OCI-LY3 (cell line): Measurements from ENCODE around the gene EFR3B.
"Not testable (repeated sequence)": the region's sequence is repeated elsewhere in the genome, so short reads cannot be mapped to it uniquely, and the experiment has no call there.

Experiments
- H2AFZ ChIP-seq: fragments of 200-600, 300-600 bp; shearing (Covaris generic); 2 replicates; pipeline ENCODE4 v1.6.0; 2014; ENCODE audit warnings: antibody characterized with exemption, low read depth, low read length
- H3K27ac ChIP-seq: fragments of 200-600, 300-600 bp; sonication (generic); 2 replicates; pipeline ENCODE4 v1.5.1; 2014; ENCODE audit warnings: mild to moderate bottlenecking, low read length, moderate library complexity, mixed read lengths
- H3K27me3 ChIP-seq: fragments of 200-600, 300-600 bp; sonication (generic); 2 replicates; pipeline ENCODE4 v1.6.1; 2014; ENCODE audit warnings: low read depth, low read length, mixed read lengths
- H3K36me3 ChIP-seq: fragments of 200-600, 300-600 bp; sonication (generic); replicated peaks from 2 replicates; pipeline ENCODE3; 2014; ENCODE audit warnings: low read depth, low read length, mixed read lengths
- H3K4me1 ChIP-seq: fragments of 300-600, 200-600 bp; sonication (generic); 2 replicates; pipeline ENCODE4 v1.6.1; 2014; ENCODE audit warnings: low read length, mixed read lengths
- H3K4me2 ChIP-seq: fragments of 200-600, 300-600 bp; sonication (generic); 2 replicates; pipeline ENCODE4 v1.6.1; 2014; ENCODE audit warnings: low read length, mixed read lengths
- H3K4me3 ChIP-seq: fragments of 300-600, 200-600 bp; sonication (generic); 2 replicates; pipeline ENCODE4 v1.5.1; 2014; ENCODE audit warnings: antibody characterized with exemption, mild to moderate bottlenecking, low read length, moderate library complexity
- H3K79me2 ChIP-seq: fragments of 300-600, 200-600 bp; shearing (Covaris generic); 2 replicates; pipeline ENCODE4 v1.6.1; 2014; ENCODE audit warnings: mild to moderate bottlenecking, low read length, mixed read lengths
- H3K9ac ChIP-seq: fragments of 300-600, 200-600 bp; shearing (Covaris generic); 2 replicates; pipeline ENCODE4 v1.6.0; 2014; ENCODE audit warnings: mild to moderate bottlenecking, low read length, moderate library complexity
- H3K9me3 ChIP-seq: fragments of 200-600, 300-600 bp; shearing (Covaris generic); 2 replicates; pipeline ENCODE4 v1.6.1; 2014; ENCODE audit warnings: low read length, mixed read lengths; ENCODE audit not compliant: insufficient read depth
- H4K20me1 ChIP-seq: fragments of 200-600, 300-600 bp; sonication (generic); 2 replicates; pipeline ENCODE4 v1.6.1; 2016; ENCODE audit warnings: low read length, mixed read lengths; ENCODE audit not compliant: insufficient read depth
- CTCF ChIP-seq: fragments of 200-600, 300-600 bp; sonication (generic); IDR thresholded peaks from 2 replicates; pipeline ENCODE4 v1.5.1; 2014; ENCODE audit warnings: antibody characterized with exemption, low read length, low read depth
- EZH2phosphoT487 ChIP-seq: fragments of 200-600 bp; shearing (Covaris generic); IDR thresholded peaks from 2 replicates; pipeline ENCODE4 v1.6.1; 2018; ENCODE audit warnings: antibody characterized with exemption, mixed run types, low read depth

Gene EFR3B

GRCh38 chr2:25132693-25133092, 90.8 kb downstream of the EFR3B start:
- no peak overlapping the region for H3K27ac ChIP-seq
- H3K27me3 ChIP-seq = peaks cover 12% of the 10 kb centered on the region
- H3K4me3 ChIP-seq = no peak overlapping the region
- no peak for TF ChIP-seq CTCF
- TF ChIP-seq EZH2phosphoT487 = no peak
- H2AFZ ChIP-seq = no peak overlapping the region
- H3K9me3 ChIP-seq = no peaks in the 10 kb centered on the region
- H3K4me2 ChIP-seq = no peak overlapping the region
- no peak overlapping the region for H3K9ac ChIP-seq
- no peaks in the 10 kb centered on the region; the same call in 1 of the 2 replicates for H3K4me1 ChIP-seq
- 0 out of 2 replicates have a peak, but pooled peaks cover 3% of the 10 kb centered on the region for H4K20me1 ChIP-seq
- H3K79me2 ChIP-seq = no peaks in the 10 kb centered on the region
- no peaks in the 10 kb centered on the region for H3K36me3 ChIP-seq

GRCh38 chr2:25140535-25140934, 98.7 kb downstream of the EFR3B start:
- H3K9ac ChIP-seq, H3K79me2 ChIP-seq, H2AFZ ChIP-seq, H3K4me3 ChIP-seq, H3K9me3 ChIP-seq, H3K4me2 ChIP-seq, H3K4me1 ChIP-seq, H3K27ac ChIP-seq, H4K20me1 ChIP-seq, H3K36me3 ChIP-seq: not testable (repeated sequence)
- peaks cover 11% of the 10 kb centered on the region for H3K27me3 ChIP-seq

- H3K9ac ChIP-seq = no peak overlapping the region
- H4K20me1 ChIP-seq = no peaks in the 10 kb centered on the region
- no peak overlapping the region for H3K4me3 ChIP-seq
- H3K9me3 ChIP-seq = no peaks in the 10 kb centered on the region
- H3K27ac ChIP-seq = no peak overlapping the region
- H2AFZ ChIP-seq = no peak overlapping the region
- H3K4me2 ChIP-seq = no peak overlapping the region
- TF ChIP-seq CTCF = no peak
- no peak for TF ChIP-seq EZH2phosphoT487
- H3K36me3 ChIP-seq = no peaks in the 10 kb centered on the region
- H3K4me1 ChIP-seq = no peaks in the 10 kb centered on the region
- H3K27me3 ChIP-seq = peaks cover 11% of the 10 kb centered on the region
- no peaks in the 10 kb centered on the region for H3K79me2 ChIP-seq
These were observed 99.2 kb downstream of the EFR3B start for GRCh38 chr2:25141120-25141519.

GRCh38 chr2:25145803-25146202, 103.9 kb downstream of the EFR3B start:
- H3K79me2 ChIP-seq = no peaks in the 10 kb centered on the region
- TF ChIP-seq CTCF = no peak
- TF ChIP-seq EZH2phosphoT487 = no peak
- H3K4me1 ChIP-seq = no peaks in the 10 kb centered on the region
- H3K36me3 ChIP-seq = no peaks in the 10 kb centered on the region
- H2AFZ ChIP-seq = no peak overlapping the region
- no peak overlapping the region for H3K4me3 ChIP-seq
- H3K27me3 ChIP-seq = 0 out of 2 replicates have a peak, but pooled peaks cover 3% of the 10 kb centered on the region
- H3K9me3 ChIP-seq = no peaks in the 10 kb centered on the region
- H3K9ac ChIP-seq = no peak overlapping the region
- H3K27ac ChIP-seq = no peak overlapping the region
- H4K20me1 ChIP-seq = no peaks in the 10 kb centered on the region
- no peak overlapping the region for H3K4me2 ChIP-seq

- Histone ChIP-seq H3K9me3 (no peaks in the 10 kb centered on the region), H4K20me1 (no peaks in the 10 kb centered on the region), H3K79me2 (no peaks in the 10 kb centered on the region), H3K9ac (no peak overlapping the region), H3K27ac (no peak overlapping the region), H3K4me2 (no peak overlapping the region), H3K4me1 (no peaks in the 10 kb centered on the region), H3K27me3 (no peaks in the 10 kb centered on the region), H2AFZ (no peak overlapping the region), H3K4me3 (no peak overlapping the region), H3K36me3 (no peaks in the 10 kb centered on the region)
- TF ChIP-seq CTCF (no peak), EZH2phosphoT487 (no peak)
These were observed 105.0 kb downstream of the EFR3B start for GRCh38 chr2:25146896-25147295.
